ENCODE measurements around the gene ARHGEF12.

DNA sequence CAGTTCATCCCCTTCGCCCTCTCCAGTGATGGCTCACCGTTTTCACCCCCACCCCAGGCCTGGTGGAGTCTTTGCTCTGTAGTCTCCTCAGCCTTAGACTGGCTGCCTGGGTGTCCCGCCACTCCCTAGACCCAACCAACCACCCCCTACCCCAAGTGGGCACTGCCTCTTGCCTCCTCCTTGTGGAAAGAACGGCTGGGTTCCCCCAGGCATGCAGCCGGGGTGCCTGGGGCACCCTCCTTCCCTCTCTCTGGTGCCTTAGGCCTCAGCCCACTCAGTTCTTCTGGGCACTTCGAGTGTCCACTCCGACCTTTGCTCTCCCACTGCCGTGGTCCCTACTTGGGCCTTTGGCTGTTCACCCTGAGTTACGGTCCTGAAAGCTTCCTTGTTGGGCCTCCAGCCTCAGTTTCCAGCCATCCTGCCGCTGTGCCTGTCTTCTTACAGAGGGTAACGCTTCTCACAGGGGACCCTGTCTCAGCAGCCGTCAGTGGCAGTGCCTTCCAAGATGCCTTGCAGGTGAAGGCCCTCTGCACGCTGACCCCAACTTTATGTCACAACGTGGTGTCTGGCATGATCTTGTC is 178.4 kb downstream of the ARHGEF12 start:
- TF ChIP-seq YY1 (IDR thresholded peaks at IDR 0.05; ENCODE audit: insufficient read depth, insufficient read length), result no peak
- TF ChIP-seq ZNF274 (IDR thresholded peaks at IDR 0.05; ENCODE audit: low read depth, low read length), result no peak

Measured in NT2/D1 (cell line).